ENCODE data around the gene CIB2.
"Not testable (repeated sequence)": the region's sequence is repeated elsewhere in the genome, so short reads cannot be mapped to it uniquely, and the experiment has no call there.

CIB2 gene

GRCh38 chr15:78131295-78132061 lies at the start of gene CIB2:
Gene CIB2, minus strand, starts transcription at chr15:78131445. Its CDS starts 230 bp downstream, at chr15:78131215.
- peak; percentile 78 for DNase-seq

- DNase-seq: no peak
Measured at GRCh38 chr15:78179906-78180305, 48.7 kb upstream of the CIB2 start.

GRCh38 chr15:78179286-78179840 lies 48.1 kb upstream of the CIB2 start:
- no peak for DNase-seq

- DNase-seq: no peak
Measured at GRCh38 chr15:78178064-78178463, 46.8 kb upstream of the CIB2 start.

GRCh38 chr15:78177447-78177873 lies 46.2 kb upstream of the CIB2 start:
- DNase-seq: peak; percentile 31

- DNase-seq: no peak
Measured at GRCh38 chr15:78175330-78175729, 44.1 kb upstream of the CIB2 start.

- no peak for DNase-seq
Measured at GRCh38 chr15:78174401-78174800, 43.2 kb upstream of the CIB2 start.

- DNase-seq: no peak
Measured at GRCh38 chr15:78171864-78172472, 40.7 kb upstream of the CIB2 start.

GRCh38 chr15:78170848-78171773 lies 39.9 kb upstream of the CIB2 start:
- no peak for DNase-seq

GRCh38 chr15:78168608-78169007 lies 37.4 kb upstream of the CIB2 start:
- DNase-seq: no peak

- no peak for DNase-seq
Measured at GRCh38 chr15:78167227-78167888, 36.1 kb upstream of the CIB2 start.

- no peak for DNase-seq
Measured at GRCh38 chr15:78164010-78164409, 32.8 kb upstream of the CIB2 start.

- peak; percentile 21 for DNase-seq
Measured at GRCh38 chr15:78162038-78162437, 30.8 kb upstream of the CIB2 start.

- DNase-seq: no peak
Measured at GRCh38 chr15:78159395-78159794, 28.1 kb upstream of the CIB2 start.

GRCh38 chr15:78157203-78157602 lies 26.0 kb upstream of the CIB2 start:
- DNase-seq: no peak

- DNase-seq: no peak
Measured at GRCh38 chr15:78156653-78157052, 25.4 kb upstream of the CIB2 start.

GRCh38 chr15:78155355-78155939 lies 24.2 kb upstream of the CIB2 start:
- no peak for DNase-seq

- DNase-seq: no peak
Measured at GRCh38 chr15:78154955-78155354, 23.7 kb upstream of the CIB2 start.

GRCh38 chr15:78151075-78151474 lies 19.8 kb upstream of the CIB2 start:
- DNase-seq: not testable (repeated sequence)

- DNase-seq: no peak
Measured at GRCh38 chr15:78149805-78150751, 18.8 kb upstream of the CIB2 start.
